Gastroesophageal sphincter (tissue), 3 donors: ENCODE data around the gene SCGB2B2.

ENCODE experiments used
- CTCF ChIP-seq, 4 experiments: fragments of 200-600 bp in 2 of 4; fragments of 450-650 bp in 2 of 4; sonication (generic) in 1 of 4; IDR thresholded peaks; one replicate each; pipeline ENCODE4 v1.5.1; 2017 to 2019; ENCODE audit warnings: antibody characterized with exemption in 4 of 4, mild to moderate bottlenecking in 2 of 4, moderate library complexity in 2 of 4
- POLR2A ChIP-seq, 2 donors: fragments of 450-650 bp; IDR thresholded peaks; one replicate each; pipeline ENCODE4 v1.6.1; 2017; ENCODE audit warnings: antibody characterized with exemption in 2 of 2, mild to moderate bottlenecking in 2 of 2, moderate library complexity in 1 of 2

GRCh38 chr19:34654796-34655195, 22.2 kb downstream of the SCGB2B2 start:
- TF ChIP-seq CTCF (IDR thresholded peaks at IDR 0.05) (no peak), POLR2A (IDR thresholded peaks at IDR 0.05) (no peak)
